Prostate gland (tissue), 2 donors: ENCODE data around the gene DAO.

ENCODE experiments used
- POLR2A ChIP-seq: fragments of 450-650 bp; IDR thresholded peaks from one replicate; pipeline ENCODE4 v1.6.1; 2016; ENCODE audit warnings: antibody characterized with exemption, mild to moderate bottlenecking
- POLR2AphosphoS5 ChIP-seq: sonication (generic); formaldehyde crosslinking; IDR thresholded peaks from one replicate; pipeline ENCODE4 v1.6.1; 2017; ENCODE audit warnings: antibody characterized with exemption
- TF ChIP-seq, protein P1 (sequence below), 4 experiments: fragments of 200-600 bp in 2 of 4; fragments of 450-650 bp in 2 of 4; sonication (generic) in 2 of 4; IDR thresholded peaks; 1 replicate in 3 of 4; 2 replicates in 1 of 4; pipeline ENCODE4 v1.5.1; 2016 to 2019; ENCODE audit warnings: antibody characterized with exemption in 4 of 4, mild to moderate bottlenecking in 2 of 4, moderate library complexity in 2 of 4

DNA sequence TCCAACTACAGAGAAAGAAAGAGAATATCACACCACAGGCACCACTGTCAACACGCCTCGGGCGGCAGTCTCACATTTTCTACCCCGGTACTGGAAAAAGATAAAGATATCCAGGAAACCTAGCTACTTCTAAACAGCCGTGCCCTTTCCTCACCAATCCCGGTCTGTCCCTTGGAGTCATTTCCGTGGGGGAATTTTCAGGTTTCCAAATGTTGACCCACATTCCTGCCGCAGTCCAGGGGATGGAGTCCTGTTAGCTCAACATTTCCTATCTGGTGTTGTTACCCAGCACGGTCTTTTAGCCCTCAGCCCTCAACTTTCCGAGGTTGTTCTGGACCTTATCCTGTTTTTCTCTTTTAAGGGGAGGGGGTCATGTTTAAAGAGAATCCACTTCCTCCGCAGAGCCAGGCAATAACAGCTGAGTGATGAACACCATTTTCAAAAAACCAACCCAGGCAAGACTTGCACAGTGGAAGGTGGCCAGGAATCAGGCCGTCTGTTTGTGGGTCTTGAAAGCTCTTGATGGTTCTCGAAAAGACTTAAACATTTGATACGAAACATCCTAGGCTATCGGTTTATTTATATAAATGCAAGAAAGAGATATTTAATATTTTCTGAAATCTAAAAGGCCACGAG lies 27.1 kb upstream of the DAO start:
- TF ChIP-seq POLR2A (no peak), POLR2AphosphoS5 (no peak)
- TF ChIP-seq, protein P1, sequence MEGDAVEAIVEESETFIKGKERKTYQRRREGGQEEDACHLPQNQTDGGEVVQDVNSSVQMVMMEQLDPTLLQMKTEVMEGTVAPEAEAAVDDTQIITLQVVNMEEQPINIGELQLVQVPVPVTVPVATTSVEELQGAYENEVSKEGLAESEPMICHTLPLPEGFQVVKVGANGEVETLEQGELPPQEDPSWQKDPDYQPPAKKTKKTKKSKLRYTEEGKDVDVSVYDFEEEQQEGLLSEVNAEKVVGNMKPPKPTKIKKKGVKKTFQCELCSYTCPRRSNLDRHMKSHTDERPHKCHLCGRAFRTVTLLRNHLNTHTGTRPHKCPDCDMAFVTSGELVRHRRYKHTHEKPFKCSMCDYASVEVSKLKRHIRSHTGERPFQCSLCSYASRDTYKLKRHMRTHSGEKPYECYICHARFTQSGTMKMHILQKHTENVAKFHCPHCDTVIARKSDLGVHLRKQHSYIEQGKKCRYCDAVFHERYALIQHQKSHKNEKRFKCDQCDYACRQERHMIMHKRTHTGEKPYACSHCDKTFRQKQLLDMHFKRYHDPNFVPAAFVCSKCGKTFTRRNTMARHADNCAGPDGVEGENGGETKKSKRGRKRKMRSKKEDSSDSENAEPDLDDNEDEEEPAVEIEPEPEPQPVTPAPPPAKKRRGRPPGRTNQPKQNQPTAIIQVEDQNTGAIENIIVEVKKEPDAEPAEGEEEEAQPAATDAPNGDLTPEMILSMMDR (IDR thresholded peaks at IDR 0.05): no peak
